GM12865 (cell line): ENCODE measurements around the gene PHRF1.
"Not testable (repeated sequence)": the region's sequence is repeated elsewhere in the genome, so short reads cannot be mapped to it uniquely, and the experiment has no call there.

ENCODE experiments used
- DNase-seq: peaks from one replicate; pipeline ENCODE4 v3.0.0; 2010; ENCODE audit warnings: low read depth
- H3K4me3 ChIP-seq: 2 replicates; pipeline ENCODE4 v1.5.1; 2011; ENCODE audit warnings: mild to moderate bottlenecking, low read depth, low read length, control low read depth
- CTCF ChIP-seq: IDR thresholded peaks from 2 replicates; pipeline ENCODE4 v1.5.1; 2011; ENCODE audit warnings: low read length, control low read depth, low read depth, inconsistent platforms; ENCODE audit not compliant: insufficient read depth; ENCODE audit errors: missing control alignments

PHRF1 gene

GRCh38 chr11:569158-569885 is 6.9 kb upstream of the PHRF1 start:
- H3K4me3 ChIP-seq = peak overlapping the region; percentile 74
- DNase-seq = no peak
- no peak for TF ChIP-seq CTCF

GRCh38 chr11:571802-572185 is 4.5 kb upstream of the PHRF1 start:
- no peak overlapping the region for H3K4me3 ChIP-seq
- no peak for DNase-seq
- TF ChIP-seq CTCF = no peak

- TF ChIP-seq CTCF = no peak
These were observed 3.0 kb upstream of the PHRF1 start for GRCh38 chr11:573146-573759.

GRCh38 chr11:574031-574570 is 2.2 kb upstream of the PHRF1 start:
- not testable (repeated sequence) for DNase-seq, H3K4me3 ChIP-seq

More at GRCh38 chr11:573146-573759, 3.0 kb upstream of the PHRF1 start:
- no peak overlapping the region for H3K4me3 ChIP-seq
- DNase-seq = no peak

- DNase-seq = no peak
- TF ChIP-seq CTCF = no peak
- peak overlapping the region; percentile 67 for H3K4me3 ChIP-seq
These were observed 1.5 kb upstream of the PHRF1 start for GRCh38 chr11:574632-575312.

- H3K4me3 ChIP-seq = peak overlapping the region; percentile 67
- TF ChIP-seq CTCF = no peak
- no peak for DNase-seq
These were observed 816 bp upstream of the PHRF1 start for GRCh38 chr11:575313-575995.
